SKM-1 (cell line): Measurements from ENCODE around the gene VOPP1.
A peak's percentile ranks its signal among the peaks of the same experiment; 100 is the strongest.
"Not testable (repeated sequence)": the region's sequence is repeated elsewhere in the genome, so short reads cannot be mapped to it uniquely, and the experiment has no call there.

ENCODE experiments used
- DNase-seq: peaks from one replicate; lab custom pipeline; 2025; ENCODE audit not compliant: unreplicated experiment; lab: John Stamatoyannopoulos, UW

VOPP1 gene

DNA sequence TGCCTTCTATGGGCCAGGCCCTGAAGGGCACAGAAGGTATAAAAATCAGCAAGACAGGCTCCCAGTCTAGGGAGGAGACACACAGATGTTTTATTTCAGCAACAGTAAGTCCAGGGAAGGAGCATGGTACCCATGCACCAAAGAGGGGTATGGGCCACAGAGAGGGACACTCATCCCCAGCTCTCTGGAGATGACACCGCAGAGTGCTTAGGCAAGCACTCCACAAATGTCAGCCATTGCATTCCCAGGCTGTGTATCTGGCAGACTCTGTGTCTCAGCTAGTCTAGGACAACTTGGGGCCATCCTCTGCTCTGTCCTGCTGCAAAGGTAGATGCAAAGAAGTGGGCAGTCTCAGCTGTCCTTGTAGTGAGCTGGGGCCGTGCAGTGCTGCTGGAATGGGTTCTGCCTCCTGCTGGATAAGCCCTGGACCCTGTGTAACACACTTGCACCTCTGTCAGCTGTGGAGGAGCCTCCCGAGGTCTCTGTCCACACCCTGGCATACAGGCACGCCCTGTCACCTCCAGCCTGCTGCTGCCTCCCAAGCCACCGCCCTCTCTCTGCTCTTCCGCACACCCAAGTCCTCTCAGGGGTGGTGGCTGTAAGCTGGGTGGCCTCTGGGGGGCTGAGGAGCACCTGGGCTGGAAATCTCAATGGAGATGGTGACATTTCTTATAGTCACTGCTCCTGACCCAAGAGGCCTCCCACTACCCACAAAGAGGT is 57.6 kb downstream of the VOPP1 start:
- no peak for DNase-seq

DNA sequence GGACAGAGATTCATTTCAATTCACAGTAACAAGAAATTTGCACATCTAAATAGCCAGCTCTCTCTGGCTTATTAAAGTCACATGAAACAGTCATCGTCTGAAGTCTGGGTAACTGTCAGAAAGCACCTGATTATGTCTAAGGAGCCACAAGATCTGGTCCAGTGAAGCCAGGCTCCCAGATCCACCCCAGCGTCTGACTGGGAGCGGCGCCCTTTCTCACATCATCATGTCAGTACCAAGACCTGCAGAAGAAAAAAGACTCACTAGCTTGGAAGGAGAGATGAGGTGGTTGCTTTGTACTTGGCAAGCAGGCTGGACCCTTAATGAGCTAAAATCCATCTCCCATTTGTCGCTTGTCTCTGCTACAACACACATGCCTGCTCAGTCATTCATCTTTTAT is 58.4 kb downstream of the VOPP1 start:
- DNase-seq, result no peak

DNA sequence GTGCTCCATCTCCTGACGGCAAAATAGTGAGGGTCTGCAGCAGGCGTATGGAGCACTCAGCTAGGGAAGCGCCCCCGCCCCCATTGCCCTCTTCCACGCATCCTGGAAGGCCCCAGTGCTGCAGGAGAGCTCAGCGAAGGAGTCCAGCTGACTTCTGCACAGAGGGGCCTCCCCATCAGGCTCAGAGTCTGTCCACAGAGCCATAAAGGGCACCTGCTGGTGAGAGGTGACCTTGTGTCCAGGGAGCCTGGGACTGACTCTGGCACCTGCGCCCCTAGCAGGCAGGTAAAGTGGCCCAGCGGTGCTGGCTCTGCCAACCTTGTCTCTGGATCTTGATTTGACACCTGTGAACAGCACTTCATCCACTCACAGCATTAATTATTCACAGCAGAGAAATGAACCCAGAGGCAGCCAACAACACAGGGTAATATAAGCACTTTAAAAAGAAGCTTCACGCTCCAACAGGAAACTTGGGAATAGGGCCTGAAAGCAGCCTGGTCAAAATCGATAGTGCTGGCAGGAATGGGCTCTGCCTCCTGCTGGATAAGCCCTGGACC is 59.6 kb downstream of the VOPP1 start:
- no peak for DNase-seq

DNA sequence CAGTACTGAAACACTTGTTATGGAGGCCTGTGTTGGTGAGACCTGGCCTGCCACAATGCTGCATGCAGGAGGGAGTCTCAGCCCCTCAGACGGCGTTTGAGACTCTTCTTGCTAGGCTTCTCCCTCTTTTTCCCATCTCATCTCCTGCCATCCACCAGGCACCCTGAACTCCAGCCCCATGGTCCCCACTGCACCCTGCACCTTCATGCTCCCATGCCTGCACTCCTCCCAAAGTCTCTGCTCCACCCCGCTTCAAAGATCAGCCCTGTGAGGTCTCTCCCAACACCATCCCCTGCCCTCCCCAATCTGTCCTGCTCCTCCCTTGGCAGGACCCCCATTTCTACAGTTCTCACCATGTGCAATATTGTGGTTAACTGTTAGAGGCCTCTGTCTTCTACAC is 61.7 kb downstream of the VOPP1 start:
- DNase-seq, result no peak

DNA sequence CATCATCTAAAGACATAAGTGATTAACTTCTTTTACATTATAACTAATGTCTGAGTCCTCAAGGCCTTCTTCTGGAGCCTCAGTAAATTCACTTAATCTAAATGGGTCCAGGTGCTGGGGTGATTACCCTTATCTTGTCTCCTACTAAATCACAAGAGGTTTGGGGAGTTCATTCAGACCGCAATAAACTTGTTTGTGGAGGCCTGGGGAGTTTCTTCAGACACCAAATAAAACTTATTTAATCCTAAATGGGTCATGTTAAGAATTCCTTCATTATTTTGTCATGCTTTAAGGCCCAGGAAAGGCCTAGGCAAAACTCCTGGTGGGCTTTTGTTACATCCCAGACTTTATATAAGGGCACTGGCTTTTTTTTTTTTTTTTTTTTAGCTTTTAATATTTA is 62.1 kb downstream of the VOPP1 start:
- not testable (repeated sequence) for DNase-seq

DNA sequence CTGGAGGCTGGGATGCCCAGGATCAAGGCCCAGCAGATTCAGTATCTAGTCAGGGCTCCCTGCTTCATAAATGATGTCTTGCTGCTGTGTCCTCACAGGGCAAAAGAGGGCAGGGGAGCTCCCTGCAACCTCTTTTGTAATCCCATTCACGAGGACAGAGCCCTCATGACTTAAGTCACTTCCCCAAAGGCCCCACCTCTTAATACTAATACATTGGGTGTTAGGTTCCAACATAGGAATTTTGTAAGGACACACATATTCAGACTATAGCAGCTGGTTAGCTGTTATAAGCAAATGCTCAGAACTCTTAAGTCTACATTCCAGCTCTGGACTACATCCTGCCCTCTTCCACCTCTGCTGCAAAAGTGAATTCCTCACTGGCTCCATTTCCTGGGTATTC is 63.0 kb downstream of the VOPP1 start:
- peak; percentile 3 for DNase-seq

DNA sequence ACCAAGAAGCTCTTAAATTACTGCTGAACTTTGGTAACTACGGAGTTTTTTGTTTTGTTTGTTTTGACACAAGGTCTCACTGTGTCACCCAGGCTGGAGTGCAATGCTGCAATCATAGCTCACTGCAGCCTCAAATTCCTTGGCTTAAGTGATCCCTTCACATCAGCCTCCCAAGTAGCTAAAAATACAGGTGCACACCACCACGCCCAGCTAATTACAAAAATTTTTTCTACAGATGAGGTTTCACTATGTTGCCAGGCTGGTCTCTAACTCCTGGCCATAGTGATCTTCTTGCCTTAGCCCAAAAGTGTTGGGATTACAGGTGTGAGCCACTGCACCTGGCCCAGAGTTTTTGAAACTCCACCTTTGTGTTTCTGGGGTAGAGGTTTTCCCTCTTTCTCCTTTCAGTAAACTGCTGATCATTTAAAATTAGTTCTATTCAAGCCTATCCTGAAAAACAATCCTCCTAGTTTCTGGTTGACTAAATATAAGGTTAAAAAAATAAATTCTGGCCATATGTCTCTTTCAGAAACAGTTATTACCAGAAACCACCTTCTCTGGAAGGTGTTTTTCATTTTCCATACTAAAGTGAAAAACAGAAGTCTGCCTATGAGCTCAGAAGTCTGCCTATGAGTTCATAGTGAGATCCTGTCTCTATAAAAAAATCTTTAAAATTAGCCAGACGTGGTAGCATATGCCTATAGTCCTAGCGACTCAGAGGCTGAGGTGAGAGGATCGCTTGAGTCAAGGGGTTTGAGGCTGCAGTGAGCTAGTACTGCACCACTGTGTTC is 63.9 kb downstream of the VOPP1 start:
- DNase-seq, result no peak

DNA sequence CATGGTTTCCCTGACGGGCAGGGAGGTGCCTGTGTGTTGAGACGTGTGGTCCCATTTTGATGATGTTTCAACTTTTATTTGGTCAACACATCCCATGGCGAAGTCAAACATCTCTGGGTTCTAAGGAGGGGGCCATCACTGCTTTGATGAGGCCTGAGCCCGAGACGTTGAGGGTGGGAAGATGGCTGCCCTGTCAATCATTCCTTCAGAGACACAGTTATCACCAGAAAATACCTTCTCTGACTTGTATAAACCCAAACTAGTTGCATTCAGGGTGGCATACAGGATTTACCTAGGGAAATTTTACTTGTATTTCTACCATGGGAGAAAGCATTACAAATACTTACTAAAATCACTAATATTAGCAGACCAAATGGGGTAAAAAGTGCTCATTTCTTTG is 64.6 kb downstream of the VOPP1 start:
- no peak for DNase-seq

DNA sequence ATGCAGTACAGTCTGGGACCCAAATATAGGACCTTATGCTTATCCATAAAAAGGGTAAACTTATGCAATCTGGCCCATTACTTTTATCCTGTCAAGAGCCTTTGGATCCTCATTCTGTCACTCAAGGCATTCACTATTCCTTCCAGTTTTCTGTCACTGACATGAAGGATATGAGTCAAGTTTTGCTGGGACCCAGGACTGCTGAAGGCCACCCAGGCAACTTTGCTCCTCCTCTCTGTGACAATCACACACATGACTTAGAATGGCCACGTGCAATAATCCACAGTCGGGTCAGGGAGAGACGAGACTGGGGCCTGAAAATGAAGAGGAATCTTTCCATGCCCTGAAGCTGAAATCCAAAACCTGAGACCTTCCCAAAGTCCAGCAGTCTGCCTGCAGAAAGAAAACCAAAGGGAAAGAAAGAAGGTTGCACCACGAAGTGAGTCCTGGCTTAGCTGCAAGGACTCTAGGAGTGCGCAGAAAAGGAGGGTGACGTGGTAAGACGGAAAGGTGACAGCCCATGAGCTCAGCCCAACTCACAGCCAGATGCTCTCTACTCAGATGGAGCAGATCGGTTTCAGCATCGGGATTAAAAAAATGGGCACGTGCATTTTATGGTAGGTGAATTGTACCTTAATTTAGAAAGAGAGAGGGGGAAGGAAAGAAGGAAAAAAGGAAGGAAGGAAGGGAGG is 67.2 kb downstream of the VOPP1 start:
- no peak for DNase-seq

DNA sequence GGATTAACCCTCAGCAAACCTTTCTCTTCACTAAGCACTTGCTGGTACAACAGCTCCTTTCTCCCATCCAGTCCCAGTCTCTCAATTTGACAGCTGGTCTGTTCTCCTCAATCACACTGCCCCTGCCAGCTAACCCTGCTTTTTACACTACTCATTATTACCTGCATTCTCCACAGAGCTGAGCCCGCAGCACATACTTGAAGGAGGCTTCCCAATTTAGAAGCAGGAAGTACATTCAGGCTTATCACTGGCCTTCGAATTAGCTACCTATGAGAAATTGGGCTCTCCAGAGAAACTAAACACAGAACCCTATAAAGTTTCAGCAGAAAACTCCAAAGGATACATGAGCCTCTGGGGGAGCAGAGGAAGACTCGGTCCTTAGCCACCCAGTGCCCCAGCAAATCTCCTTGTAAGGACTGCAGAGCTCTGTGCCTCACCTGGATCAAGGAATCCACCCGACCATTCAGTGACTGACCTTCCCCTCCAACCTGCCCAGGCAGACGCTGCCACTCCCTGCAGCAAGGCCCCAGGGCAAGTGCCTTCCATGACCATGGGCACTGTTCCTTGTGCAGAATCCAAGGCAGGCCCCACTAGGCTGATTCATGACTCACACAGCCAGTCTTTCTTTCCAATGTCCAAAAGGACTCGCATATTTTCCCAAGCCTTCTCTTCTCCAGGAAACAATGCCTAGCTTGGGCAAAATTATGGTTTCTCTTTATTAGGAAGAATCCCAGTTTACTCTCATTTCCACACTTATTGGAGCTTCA is 68.0 kb downstream of the VOPP1 start:
- no peak for DNase-seq

DNA sequence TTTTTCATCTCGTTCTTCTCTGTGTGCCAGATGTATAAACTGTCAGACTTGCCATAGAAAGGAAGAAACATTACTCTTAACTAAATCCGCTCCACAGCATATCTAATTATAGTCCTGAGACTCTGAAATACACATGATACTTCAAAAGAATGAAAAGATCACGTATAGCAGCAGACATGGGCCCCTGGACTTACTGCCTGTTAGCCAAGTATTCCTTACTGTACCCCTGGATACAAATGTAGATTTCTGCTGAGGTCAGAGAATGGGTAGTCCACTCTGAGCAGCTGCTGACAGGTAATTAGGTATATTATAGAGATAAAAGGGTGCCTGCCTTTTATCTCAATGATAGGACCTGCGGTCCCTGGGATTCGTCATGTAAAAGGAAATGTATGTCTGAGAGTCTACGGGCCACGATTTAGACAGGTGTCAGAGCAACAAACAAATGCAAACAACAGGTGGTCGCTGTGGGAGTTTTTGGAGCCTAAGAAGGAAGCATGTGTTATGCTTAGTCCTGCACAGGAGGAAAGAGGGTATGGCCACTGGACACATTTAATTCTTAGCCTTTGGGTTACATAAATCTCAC is 69.4 kb downstream of the VOPP1 start:
- no peak for DNase-seq

DNA sequence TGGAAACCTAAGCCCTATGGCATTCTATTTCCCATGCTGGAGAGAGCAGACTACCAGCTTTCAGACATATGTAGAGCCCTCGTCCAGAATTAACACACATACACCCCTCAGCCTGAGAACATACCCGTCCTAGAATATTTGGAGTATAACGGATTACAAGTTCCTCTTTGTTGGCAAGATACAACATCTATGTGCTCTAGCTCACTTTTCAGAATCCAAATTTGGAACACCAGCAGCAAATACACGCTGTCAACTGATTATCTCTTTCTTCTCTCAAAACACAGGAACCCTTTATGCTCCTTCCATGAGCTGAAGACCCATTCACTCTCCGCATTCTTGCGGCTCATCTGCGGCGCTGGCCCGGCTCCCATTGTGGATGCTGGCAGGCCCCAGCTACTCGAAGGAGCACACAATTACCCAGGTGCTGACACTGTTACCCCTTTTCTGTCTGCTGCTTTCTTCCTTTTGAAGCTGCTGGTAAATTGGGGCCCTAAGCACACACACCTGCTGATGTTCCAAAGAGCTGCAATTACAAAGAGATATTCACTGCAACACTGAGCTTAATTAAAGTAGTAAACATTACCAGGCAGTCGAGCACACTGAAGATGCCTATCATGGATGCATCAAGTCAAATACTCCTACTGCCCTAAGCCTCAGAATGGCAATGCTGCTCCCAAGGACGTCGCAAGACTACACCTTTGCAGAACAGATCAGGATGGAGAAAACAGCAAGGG is 70.0 kb downstream of the VOPP1 start:
- no peak for DNase-seq

DNA sequence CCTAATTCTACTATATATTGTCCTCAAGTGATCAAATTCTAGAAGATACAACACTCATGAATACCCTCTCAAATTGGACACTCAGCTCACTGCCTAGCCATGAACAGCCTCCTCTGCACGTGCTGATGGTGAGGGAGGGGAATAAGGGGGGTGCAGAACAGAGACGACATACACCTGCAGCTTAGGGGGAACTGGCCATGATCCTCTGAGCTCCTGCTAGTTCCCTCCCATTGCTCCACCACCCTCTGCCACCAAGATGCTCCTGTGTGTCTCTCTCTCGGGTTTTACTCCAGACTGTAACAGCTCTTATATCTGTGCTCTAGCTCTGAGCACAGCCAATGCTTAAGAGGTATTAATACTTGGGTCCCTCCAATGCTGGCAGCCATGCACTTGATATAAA is 70.7 kb downstream of the VOPP1 start:
- no peak for DNase-seq

DNA sequence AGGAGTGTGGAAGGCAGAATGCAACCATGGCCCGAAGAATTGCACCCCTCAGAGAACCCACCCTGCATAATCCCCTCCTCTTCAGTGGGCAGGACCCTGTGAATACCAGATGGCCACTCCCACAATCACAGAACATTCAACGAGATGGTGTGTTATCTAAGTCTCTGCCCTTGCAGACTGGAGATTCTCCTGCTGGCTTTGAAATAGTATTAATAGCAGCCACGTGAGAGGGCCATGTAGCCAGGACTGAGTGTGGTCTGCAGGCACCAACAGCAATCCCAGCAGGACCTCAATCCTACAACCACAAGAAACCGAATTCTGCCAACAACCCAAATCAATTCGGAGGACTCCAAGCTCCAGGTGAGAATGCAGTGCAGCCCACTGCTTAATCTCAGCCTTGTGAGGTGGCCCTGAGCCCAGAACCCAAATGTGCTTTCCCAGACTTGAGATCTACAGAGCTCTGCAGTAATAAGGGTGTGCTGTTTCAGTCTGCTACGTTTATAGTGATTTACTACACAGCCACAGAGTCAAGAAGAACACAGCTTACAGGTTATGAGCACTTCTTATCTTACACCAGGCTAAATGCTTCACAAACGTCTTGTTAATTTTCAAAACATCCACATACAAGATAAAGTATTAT is 72.1 kb downstream of the VOPP1 start:
- no peak for DNase-seq

DNA sequence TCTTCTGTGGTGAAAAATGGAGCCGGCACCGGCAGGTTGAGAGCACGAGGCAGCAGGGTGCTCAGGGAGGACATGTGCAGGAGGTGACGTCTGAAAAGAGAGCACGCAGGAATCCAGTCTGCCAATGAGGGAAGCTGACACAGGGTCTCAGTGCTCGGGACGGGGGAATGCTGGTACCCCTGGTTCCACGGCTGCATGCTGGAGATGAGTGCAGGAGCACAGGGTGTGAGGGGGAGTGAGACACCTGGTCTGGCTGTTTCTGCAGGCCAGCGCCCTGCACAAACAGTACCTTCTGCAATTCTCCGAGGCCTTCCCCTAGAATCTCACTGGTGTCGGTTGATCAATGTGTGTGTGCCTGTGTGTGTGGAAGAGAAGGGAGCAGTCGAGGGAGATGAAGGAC is 72.7 kb downstream of the VOPP1 start:
- no peak for DNase-seq

DNA sequence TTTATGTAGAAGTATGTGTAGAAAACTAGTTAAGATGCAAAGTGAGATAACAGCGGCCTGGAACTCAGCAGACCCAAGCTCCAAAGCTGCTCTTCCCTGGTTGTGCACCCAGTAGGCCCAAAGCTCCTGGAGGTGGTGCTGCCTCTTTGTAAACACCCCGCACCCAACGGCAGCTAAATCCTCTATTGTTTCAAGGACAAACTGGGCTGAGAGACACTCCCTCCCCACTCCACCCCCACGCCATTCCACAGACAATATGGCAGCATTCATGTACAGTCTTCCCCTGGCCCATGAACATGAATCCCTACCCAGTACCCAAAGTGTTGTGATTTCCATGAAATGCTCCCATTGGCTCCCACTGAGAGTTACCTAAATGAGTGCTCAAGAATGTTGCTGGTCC is 73.5 kb downstream of the VOPP1 start:
- DNase-seq, result no peak

DNA sequence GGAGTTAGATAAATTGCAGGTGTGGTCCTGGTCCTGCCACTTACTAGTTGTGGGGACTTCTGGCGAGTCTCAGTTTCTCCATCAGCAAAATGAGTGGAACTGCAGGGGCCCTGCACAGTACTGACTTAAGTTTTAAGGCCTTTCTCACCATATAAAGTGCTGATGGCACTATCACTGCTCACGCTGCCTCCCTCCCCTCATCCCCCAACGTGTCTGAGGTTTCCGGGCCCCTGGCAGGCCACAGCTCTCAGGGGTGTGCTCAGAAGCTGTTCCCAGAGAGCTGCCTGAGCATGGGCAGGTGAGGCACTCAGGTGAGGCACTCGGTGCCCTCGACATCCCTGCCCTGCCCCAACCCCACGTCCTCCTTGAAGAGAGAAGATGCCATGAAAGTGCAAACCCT is 74.2 kb downstream of the VOPP1 start:
- no peak for DNase-seq

DNA sequence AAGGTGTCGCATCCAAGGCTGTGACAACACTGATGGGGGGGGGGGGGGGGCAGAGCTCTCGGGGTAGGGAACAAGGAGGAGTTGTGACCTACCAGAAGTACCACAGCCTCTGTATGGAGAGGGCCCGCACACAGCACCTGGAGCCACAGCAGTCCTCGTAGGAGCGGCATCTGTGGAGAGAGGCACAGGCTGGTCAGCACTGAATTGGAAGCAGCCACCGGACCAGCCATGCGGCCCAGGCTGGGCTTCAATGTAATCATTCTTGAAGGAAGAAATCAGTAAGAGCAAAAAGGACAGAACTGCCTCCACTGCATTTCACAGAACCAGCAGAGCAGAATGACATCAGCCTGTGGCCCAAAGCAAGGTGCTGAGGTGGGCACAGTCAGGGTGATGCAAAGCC is 74.8 kb downstream of the VOPP1 start:
- no peak for DNase-seq

DNA sequence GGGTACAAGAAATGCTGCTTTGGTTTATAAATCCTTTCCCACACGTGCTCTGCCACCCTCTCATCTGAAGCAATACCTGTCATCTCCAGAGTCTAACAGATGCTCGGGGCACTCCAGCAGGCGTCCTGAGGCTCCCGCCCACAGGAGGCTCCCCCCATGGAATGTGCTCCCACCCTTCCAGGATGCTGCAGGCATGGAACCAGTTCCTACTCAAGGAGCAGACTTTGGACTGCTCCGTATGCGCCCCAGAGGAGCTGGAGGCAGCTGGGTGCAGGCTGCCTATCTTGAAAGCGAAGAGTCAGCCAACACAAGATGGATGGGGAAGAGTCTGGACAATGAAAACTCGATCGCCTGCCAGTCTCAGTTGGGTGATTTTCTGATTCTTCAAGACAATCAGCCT is 75.4 kb downstream of the VOPP1 start:
- DNase-seq, result no peak

DNA sequence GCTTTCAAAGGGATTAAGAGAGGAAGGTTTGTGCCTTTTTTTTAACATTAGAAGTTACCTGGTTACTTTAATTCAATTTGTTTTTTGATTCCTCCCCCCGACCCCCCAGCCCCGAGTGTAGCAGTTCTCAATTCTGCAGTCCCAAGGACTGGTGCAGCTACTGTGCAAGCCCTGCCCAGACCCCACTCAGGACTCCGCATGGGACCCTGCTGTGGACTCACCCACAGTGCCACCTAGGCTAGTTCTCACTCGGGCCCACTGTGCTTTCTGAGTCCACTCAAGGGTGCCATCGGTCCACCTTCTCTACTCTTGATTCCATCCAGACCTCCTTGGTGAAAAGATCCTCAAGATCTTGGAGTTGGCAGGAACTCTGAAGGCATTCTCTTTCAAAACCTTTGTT is 77.4 kb downstream of the VOPP1 start:
- DNase-seq, result no peak
